GM10248 (cell line): ENCODE results near the gene TTC33.

Experiments
- CTCF ChIA-PET: fragments of 300-600 bp; sonication (Branson Sonifier 250); formaldehyde crosslinking; extraction: SDS; loops from one replicate; lab custom pipeline; 2021; ENCODE audit warnings: antibody characterized with exemption; lab: Yijun Ruan, JAX
- POLR2A ChIA-PET: fragments of 350-650 bp; sonication (Branson Sonifier 250); formaldehyde crosslinking; extraction: SDS; loops from one replicate; lab custom pipeline; 2020; ENCODE audit warnings: antibody characterized with exemption; lab: Yijun Ruan, JAX
- DNase-seq: peaks from one replicate; pipeline ENCODE4 v3.0.0; 2012; ENCODE audit errors: extremely low spot score
- CTCF ChIP-seq: IDR thresholded peaks from 2 replicates; pipeline ENCODE4 v1.5.1; 2012; ENCODE audit warnings: mild to moderate bottlenecking, low read depth; ENCODE audit errors: extremely low read depth, missing control alignments, control extremely low read depth

Gene TTC33

GRCh38 chr5:40491644-40492043, 264.1 kb downstream of the TTC33 start:
- DNase-seq = no peak
- CTCF ChIA-PET = interaction anchor here (1.0 to 1.1 kb wide), 2 partner anchors 9 to 14 kb away, joined by 3 read pairs; no protein-coding TSS in a partner anchor
- POLR2A ChIA-PET = no interaction called here
- no peak for TF ChIP-seq CTCF

DNA sequence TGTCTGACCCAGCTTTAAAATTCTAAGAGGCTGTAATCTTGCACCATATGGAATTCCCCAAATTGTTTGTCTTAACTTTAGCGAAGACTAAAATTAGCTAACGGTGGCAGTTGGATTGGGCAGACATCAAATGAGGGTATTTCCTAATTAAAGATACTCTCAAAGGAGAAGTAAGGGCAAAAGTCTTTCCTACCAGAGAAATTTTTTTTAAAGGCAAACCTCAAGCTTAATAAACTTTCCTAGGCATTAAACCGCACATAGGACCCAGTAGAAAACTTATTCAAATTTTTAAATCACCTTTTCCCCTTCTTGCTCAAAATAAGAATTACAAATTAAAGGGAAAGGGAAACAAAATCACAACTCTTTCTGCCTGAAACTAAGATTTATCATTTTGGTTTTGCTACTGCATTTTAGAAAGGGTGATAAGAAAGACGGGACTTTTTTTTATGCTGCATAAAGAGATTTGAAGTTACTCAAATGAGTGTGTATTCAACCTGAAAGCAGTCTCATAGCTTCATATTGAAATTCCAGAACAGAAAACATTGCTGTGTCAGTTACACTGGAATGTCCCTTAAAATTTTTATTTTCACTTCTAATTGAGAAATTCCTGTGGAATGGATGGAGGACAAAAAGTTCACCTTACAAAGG, 265.2 kb downstream of the TTC33 start:
- CTCF ChIA-PET = no interaction called here

GRCh38 chr5:40489421-40489820, 266.3 kb downstream of the TTC33 start:
- POLR2A ChIA-PET = no interaction called here
- CTCF ChIA-PET = interaction anchor here (1.0 kb wide), 1 partner anchor 8 kb away, joined by 3 read pairs; no protein-coding TSS in a partner anchor
- DNase-seq = no peak
- TF ChIP-seq CTCF = no peak

More for the DNA sequence above, 265.2 kb downstream of the TTC33 start:
- no peak for TF ChIP-seq CTCF
- POLR2A ChIA-PET = no interaction called here
- peak; percentile 18 for DNase-seq

GRCh38 chr5:40486437-40487275, 269.1 kb downstream of the TTC33 start:
- CTCF ChIA-PET = interaction anchor here (1.2 kb wide), 1 partner anchor 11 kb away, joined by 8 read pairs; no protein-coding TSS in a partner anchor
- POLR2A ChIA-PET = no interaction called here
- DNase-seq = peak; percentile 5
- TF ChIP-seq CTCF = no peak

DNA sequence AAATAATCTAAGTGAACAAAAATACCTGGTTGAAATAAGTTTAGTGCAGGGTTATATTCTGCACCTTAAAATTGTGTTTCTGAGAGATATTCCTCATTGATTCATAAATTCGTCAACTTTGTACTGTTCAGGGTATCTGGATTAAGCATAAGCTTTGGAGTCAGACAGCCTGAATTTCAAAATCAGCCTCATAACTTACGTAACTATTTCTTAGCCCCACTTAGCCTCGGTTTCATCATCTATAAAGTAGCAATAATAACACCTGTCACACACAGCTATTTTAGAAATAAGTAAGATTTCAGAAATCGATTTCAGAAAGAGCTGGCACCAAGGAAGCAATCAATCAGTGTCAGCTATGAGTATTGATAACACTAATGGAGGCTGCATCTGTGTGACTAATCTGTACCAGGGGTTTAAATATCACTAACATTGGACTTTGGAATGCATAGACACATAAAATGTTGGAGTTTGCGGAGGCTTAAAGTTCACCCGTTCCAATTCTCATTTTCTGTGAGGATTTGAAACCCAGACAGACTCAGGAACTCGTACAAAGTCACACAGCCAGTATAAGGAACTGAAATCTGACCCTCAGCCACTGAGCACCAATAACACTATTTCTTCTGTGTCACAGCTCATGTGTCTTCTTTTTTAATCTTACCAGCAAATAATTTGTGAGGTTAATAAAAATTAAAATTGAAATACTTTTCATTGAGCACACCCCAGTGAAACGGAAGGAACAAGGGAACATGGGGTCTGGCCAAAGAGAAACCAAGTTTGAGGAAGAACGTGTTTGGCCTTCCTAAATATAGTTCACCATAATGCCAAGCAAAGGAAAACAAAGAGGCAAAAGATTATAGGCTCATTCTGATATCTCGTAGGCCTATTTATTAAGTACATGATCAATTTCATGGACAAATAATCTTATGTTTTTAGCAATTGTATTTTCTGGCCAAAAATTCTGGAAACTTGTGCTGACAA, 270.5 kb downstream of the TTC33 start:
- TF ChIP-seq CTCF = no peak
- peak; percentile 18 for DNase-seq
- CTCF ChIA-PET = interaction anchor here (0.7 to 1.2 kb wide), 4 partner anchors 9 to 48 kb away, joined by 3 to 8 read pairs (median 3); no protein-coding TSS in a partner anchor
- POLR2A ChIA-PET = no interaction called here
